WTC11 (cell line): ENCODE results near the gene SNX6. TPM values are rescaled to one million over a fixed set of nuclear protein-coding genes. Genes with fewer than 3 reads are reported as not detected.
A peak's percentile ranks its signal among the peaks of the same experiment; 100 is the strongest.

Source experiments
- ATAC-seq: fragments of 200-7000 bp; cut with Tn5 transposase; 2 replicates; pipeline ENCODE4 v1.10.0; 2021; ENCODE audit warnings: mild to moderate bottlenecking, moderate library complexity
- CTCF ChIA-PET: fragments of 300-600 bp; sonication (Branson Sonifier 250); formaldehyde crosslinking; loops from one replicate; lab custom pipeline; 2021; ENCODE audit warnings: antibody characterized with exemption; lab: Charles Lee
- POLR2A ChIA-PET: fragments of 350-600 bp; sonication (Branson Sonifier 250); formaldehyde crosslinking; loops from one replicate; lab custom pipeline; 2021; ENCODE audit warnings: antibody characterized with exemption; lab: Charles Lee
- DNase-seq: peaks from one replicate; pipeline ENCODE4 v3.0.0; 2021; ENCODE audit warnings: low spot score
- H3K27ac Mint-ChIP-seq: 2 replicates; pipeline ENCODE4 v1.8.0; 2021; ENCODE audit warnings: mixed read lengths
- H3K27me3 Mint-ChIP-seq: 2 replicates; pipeline ENCODE4 v1.8.0; 2021; ENCODE audit warnings: low read depth, mild to moderate bottlenecking, moderate library complexity, mixed read lengths
- H3K36me3 Mint-ChIP-seq: 2 replicates; pipeline ENCODE4 v1.8.0; 2021; ENCODE audit warnings: mixed read lengths
- H3K4me1 Mint-ChIP-seq: 2 replicates; pipeline ENCODE4 v1.8.0; 2022; ENCODE audit warnings: mixed read lengths
- H3K4me3 Mint-ChIP-seq: 2 replicates; pipeline ENCODE4 v1.8.0; 2021; ENCODE audit warnings: mild to moderate bottlenecking, moderate library complexity, mixed read lengths
- H3K9me3 Mint-ChIP-seq: 2 replicates; pipeline ENCODE4 v1.8.0; 2021; ENCODE audit warnings: mixed read lengths
- AFF4 ChIP-seq: sonication (generic); formaldehyde crosslinking; IDR thresholded peaks from 2 replicates; pipeline ENCODE4 v1.8.1; 2023; ENCODE audit warnings: mild to moderate bottlenecking, missing genetic modification reagents, borderline replicate concordance
- CDX4 ChIP-seq: fragments of 250-450 bp; sonication (Bioruptor Pico); IDR thresholded peaks from 2 replicates; pipeline ENCODE4 v1.9.0; 2021; ENCODE audit warnings: moderate library complexity, mild to moderate bottlenecking, inconsistent platforms, borderline replicate concordance
- GABPB1 ChIP-seq: sonication (generic); formaldehyde crosslinking; IDR thresholded peaks from 2 replicates; pipeline ENCODE4 v1.8.1; 2023; ENCODE audit warnings: mild to moderate bottlenecking, missing genetic modification reagents
- GRHL2 ChIP-seq: fragments of 250-450 bp; sonication (Bioruptor Pico); IDR thresholded peaks from 2 replicates; pipeline ENCODE4 v1.8.0; 2022; ENCODE audit warnings: mild to moderate bottlenecking, moderate library complexity; ENCODE audit not compliant: insufficient replicate concordance, severe bottlenecking
- JUN ChIP-seq: sonication (generic); formaldehyde crosslinking; IDR thresholded peaks from 2 replicates; pipeline ENCODE4 v1.8.0; 2023; ENCODE audit warnings: mild to moderate bottlenecking, missing genetic modification reagents
- KAT7 ChIP-seq: sonication (generic); formaldehyde crosslinking; IDR thresholded peaks from 2 replicates; pipeline ENCODE4 v1.8.1; 2023; ENCODE audit warnings: missing genetic modification reagents, mild to moderate bottlenecking, borderline replicate concordance
- MYBL2 ChIP-seq: sonication (generic); formaldehyde crosslinking; IDR thresholded peaks from 2 replicates; pipeline ENCODE4 v1.8.1; 2023; ENCODE audit warnings: mild to moderate bottlenecking, moderate library complexity, missing genetic modification reagents
- NFE2L1 ChIP-seq: sonication (generic); formaldehyde crosslinking; IDR thresholded peaks from 2 replicates; pipeline ENCODE4 v1.8.1; 2023; ENCODE audit warnings: missing genetic modification reagents
- NR1H2 ChIP-seq: sonication (generic); formaldehyde crosslinking; IDR thresholded peaks from 2 replicates; pipeline ENCODE4 v1.9.0; 2021; ENCODE audit warnings: mild to moderate bottlenecking, moderate library complexity, missing genetic modification reagents
- PRRX2 ChIP-seq: fragments of 250-450 bp; sonication (Bioruptor Pico); IDR thresholded peaks from 2 replicates; pipeline ENCODE4 v1.8.0; 2021; ENCODE audit warnings: mild to moderate bottlenecking
- TEAD1 ChIP-seq: sonication (generic); formaldehyde crosslinking; IDR thresholded peaks from 2 replicates; pipeline ENCODE4 v1.8.0; 2022; ENCODE audit warnings: mild to moderate bottlenecking, missing genetic modification reagents
- ZBTB21 ChIP-seq: sonication (generic); formaldehyde crosslinking; IDR thresholded peaks from 2 replicates; pipeline ENCODE4 v1.8.1; 2023; ENCODE audit warnings: mild to moderate bottlenecking, missing genetic modification reagents, borderline replicate concordance
- ZNF138 ChIP-seq: sonication (generic); formaldehyde crosslinking; conservative IDR thresholded peaks from 2 replicates; pipeline ENCODE4 v1.8.1; 2022; ENCODE audit warnings: mild to moderate bottlenecking, moderate library complexity, missing genetic modification reagents
- ZNF416 ChIP-seq: fragments of 250-450 bp; sonication (Bioruptor Pico); IDR thresholded peaks from 2 replicates; pipeline ENCODE4 v1.9.0; 2021; ENCODE audit warnings: mild to moderate bottlenecking, inconsistent platforms
- ZNF671 ChIP-seq: fragments of 250-450 bp; sonication (Bioruptor Pico); IDR thresholded peaks from 2 replicates; pipeline ENCODE4 v1.8.0; 2021; ENCODE audit warnings: mild to moderate bottlenecking
- total RNA-seq: library from RNA; stranded (reverse); gene quantifications from 3 replicates; pipeline ENCODE4 v1.2.3, GENCODE V29; 2021
- TF ChIP-seq, protein P1 (sequence below): fragments of 250-450 bp; sonication (Bioruptor Pico); IDR thresholded peaks from 2 replicates; pipeline ENCODE4 v1.8.0; 2021; ENCODE audit warnings: mild to moderate bottlenecking
- TF ChIP-seq, protein P2 (sequence below): fragments of 250-450 bp; sonication (Bioruptor Pico); conservative IDR thresholded peaks from 2 replicates; pipeline ENCODE4 v1.9.0; 2021; ENCODE audit warnings: mild to moderate bottlenecking

SNX6 gene
- total RNA-seq, 1 experiment from 2014 or later: 51.3 TPM

- CTCF ChIA-PET: interaction anchor here (1.6 kb wide), 1 partner anchor 103 kb away, joined by 5 read pairs; no protein-coding TSS in a partner anchor
- Mint-ChIP-seq H3K4me1 (no peaks in the 10 kb centered on the region), H3K9me3 (no peaks in the 10 kb centered on the region), H3K27ac (peak overlapping the region; percentile 49; the same call in 1 of the 2 replicates), H3K36me3 (peaks cover 27% of the 10 kb centered on the region), H3K4me3 (no peak overlapping the region), H3K27me3 (no peaks in the 10 kb centered on the region)
- TF ChIP-seq ZNF671 (CRISPR knock-in tag) (no peak), TEAD1 (CRISPR knock-in tag) (no peak), AFF4 (CRISPR knock-in tag) (no peak), PRRX2 (CRISPR knock-in tag) (no peak)
- TF ChIP-seq, protein P1, sequence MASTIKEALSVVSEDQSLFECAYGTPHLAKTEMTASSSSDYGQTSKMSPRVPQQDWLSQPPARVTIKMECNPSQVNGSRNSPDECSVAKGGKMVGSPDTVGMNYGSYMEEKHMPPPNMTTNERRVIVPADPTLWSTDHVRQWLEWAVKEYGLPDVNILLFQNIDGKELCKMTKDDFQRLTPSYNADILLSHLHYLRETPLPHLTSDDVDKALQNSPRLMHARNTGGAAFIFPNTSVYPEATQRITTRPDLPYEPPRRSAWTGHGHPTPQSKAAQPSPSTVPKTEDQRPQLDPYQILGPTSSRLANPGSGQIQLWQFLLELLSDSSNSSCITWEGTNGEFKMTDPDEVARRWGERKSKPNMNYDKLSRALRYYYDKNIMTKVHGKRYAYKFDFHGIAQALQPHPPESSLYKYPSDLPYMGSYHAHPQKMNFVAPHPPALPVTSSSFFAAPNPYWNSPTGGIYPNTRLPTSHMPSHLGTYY: no peak
- no peak for ATAC-seq
- POLR2A ChIA-PET: no interaction called here
- no peak for DNase-seq
Observed at GRCh38 chr14:34620115-34620514, 9.8 kb downstream of the SNX6 start.

- Mint-ChIP-seq H3K36me3 (peaks cover 24% of the 10 kb centered on the region), H3K4me3 (no peak overlapping the region), H3K4me1 (no peaks in the 10 kb centered on the region), H3K9me3 (no peaks in the 10 kb centered on the region)
- ATAC-seq (no peak), DNase-seq (no peak)
- POLR2A ChIA-PET: no interaction called here
- CTCF ChIA-PET: interaction anchor here (1.6 kb wide), 1 partner anchor 103 kb away, joined by 5 read pairs; no protein-coding TSS in a partner anchor
- TF ChIP-seq ZBTB21 (CRISPR knock-in tag) (no peak), ZNF138 (CRISPR knock-in tag) (no peak), NR1H2 (CRISPR knock-in tag) (no peak), GRHL2 (CRISPR knock-in tag) (no peak), CDX4 (CRISPR knock-in tag) (no peak), JUN (CRISPR knock-in tag) (no peak), ZNF416 (CRISPR knock-in tag) (no peak), KAT7 (CRISPR knock-in tag) (no peak), MYBL2 (no peak), GABPB1 (CRISPR knock-in tag) (no peak), TEAD1 (CRISPR knock-in tag) (no peak), NFE2L1 (no peak)
- TF ChIP-seq, protein P2, sequence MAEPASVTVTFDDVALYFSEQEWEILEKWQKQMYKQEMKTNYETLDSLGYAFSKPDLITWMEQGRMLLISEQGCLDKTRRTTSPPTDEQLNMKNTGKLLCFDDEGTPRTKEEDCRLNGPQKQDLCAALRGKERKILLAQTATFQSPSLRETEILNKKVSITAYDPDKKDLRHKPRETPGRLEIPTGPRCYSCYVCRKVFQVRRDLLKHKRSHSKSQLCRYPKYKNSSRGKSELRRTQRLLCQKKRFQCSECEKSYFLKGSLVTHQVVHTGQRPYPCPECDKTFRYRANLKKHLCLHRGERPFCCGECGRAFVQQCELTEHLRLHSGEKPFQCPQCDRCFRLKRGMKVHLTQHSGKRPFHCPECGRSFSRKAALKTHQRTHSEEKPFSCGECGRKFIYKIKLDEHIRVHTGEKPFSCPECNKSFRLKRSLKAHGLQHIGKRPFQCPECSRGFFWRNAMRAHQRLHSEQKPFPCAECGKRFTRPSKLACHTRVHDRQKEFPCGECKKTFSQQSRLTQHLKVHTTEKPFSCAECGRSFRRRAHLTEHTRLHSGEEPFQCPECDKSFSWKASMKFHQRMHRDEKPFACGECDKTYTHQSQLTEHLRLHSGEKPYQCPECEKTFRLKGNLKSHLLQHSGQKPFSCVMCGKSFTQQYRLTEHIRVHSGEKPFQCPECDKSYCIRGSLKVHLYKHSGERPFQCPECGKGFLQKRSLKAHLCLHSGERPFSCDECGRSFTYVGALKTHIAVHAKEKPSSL (CRISPR knock-in tag): no peak
- TF ChIP-seq, all 79 proteins: peak for 0
- H3K27me3 Mint-ChIP-seq: no peaks in the 10 kb centered on the region
- peak overlapping the region; percentile 49 for H3K27ac Mint-ChIP-seq
Observed at GRCh38 chr14:34619471-34619870, 10.5 kb downstream of the SNX6 start.
